GM21367 (cell line): ENCODE data around the gene ZNF43.
A peak's percentile ranks its signal among the peaks of the same experiment; 100 is the strongest.
"Not testable (repeated sequence)": the region's sequence is repeated elsewhere in the genome, so short reads cannot be mapped to it uniquely, and the experiment has no call there.

Experiments
- ATAC-seq: cut with Tn5 transposase; IDR thresholded peaks from one replicate; pipeline ENCODE4 v1.9.1; 2021; ENCODE audit not compliant: unreplicated experiment

Gene ZNF43

DNA sequence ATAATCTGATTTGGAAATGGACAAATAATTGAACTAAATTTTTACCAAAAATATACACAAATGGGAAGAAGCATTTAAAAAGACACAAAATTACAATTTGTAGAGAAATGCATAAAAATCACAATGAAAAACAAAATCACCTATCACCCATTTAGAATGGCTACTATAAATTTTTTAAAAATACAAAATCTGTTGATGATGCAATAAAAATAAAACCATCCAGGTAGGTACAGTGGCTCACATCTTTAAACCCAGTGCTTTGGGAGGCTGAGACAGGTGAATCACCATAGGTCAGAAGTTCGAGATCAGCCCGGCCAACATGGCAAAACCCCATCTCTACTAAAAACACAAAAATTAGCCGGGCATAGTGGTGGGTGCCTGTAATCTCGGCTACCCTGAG, 23.5 kb downstream of the ZNF43 start:
- ATAC-seq = no peak

GRCh38 chr19:21808400-21809000, 27.5 kb downstream of the ZNF43 start:
- not testable (repeated sequence) for ATAC-seq

- ATAC-seq = no peak
Observed at GRCh38 chr19:21789466-21790085, 46.4 kb downstream of the ZNF43 start.

DNA sequence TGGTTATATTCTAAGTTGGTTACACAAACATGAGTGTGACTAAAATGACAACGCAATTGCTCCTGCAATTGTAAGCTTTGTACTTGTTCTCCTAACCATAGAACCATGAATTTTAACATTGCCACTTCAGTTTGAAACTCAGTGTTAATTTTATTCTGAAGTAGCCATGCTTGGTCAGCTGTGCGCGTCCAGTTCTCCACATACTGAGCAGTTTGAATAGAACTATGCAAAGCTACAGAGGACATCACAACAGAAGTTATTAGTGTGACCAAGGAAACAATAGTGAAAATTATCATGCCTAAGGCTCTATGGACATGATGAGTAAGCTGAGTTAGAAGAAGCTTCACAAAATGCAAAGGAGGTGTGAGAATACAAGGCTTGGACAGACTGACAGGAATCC, 49.0 kb downstream of the ZNF43 start:
- ATAC-seq = no peak

GRCh38 chr19:21775792-21776191, 60.2 kb downstream of the ZNF43 start:
- ATAC-seq = not testable (repeated sequence)

DNA sequence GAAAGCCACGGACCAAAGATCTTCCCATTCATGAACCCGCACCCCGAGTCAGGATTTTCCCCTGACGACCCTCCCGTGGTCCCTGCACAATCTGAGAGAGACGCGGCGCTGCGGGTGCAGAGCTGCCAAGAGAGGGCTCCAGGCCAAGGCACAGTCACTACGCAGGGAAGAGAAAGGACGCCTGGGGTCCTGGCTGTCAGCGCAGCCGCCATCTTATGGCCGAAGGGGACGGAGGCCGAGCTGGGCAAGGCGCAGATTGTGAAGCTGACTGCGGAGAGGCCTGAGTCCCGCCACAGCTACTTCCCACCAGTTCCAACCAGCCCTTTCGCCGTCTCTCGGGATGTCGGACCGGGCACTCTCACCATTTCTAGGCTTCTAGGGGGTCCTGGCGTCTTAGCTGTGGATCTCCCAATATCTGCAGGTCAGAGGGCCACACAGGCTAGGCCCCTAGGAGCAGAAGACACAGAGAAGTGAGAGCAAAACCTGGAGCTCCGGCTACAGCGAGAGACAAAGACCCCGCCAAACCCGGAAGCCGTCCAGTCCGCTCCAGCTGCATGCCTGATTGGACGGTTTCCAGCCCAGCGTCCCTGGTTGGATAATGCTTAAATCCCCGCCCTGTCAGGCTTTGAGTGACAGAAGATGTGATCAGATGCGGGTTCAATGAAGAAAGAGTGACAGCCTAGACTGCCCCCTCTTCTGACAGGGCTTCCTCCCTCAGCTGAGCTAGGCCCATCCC, 68.7 kb downstream of the ZNF43 start, which contains the start of gene ZNF100:
Gene ZNF100 (minus strand): TSS at position 515 of the 736 bp plus-strand sequence. CDS start 150 bp downstream, at position 365.
- peak; percentile 81 for ATAC-seq

DNA sequence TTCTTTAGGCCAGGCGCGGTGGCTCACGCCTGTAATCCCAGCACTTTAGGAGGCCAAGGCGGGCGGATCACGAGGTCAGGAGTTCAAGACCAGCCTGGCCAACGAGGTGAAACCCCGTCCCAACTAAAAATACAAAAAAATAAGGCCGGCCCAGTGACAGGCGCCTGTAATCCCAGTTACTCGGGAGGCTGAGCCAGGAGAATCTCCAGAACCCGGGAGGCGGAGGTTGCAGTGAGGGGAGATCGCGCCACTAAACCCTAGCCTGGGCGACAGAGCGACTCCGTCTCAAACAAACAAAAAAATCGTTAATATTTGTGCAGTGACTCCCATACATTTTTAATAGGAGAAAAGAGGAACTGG, 69.3 kb downstream of the ZNF43 start:
- not testable (repeated sequence) for ATAC-seq

DNA sequence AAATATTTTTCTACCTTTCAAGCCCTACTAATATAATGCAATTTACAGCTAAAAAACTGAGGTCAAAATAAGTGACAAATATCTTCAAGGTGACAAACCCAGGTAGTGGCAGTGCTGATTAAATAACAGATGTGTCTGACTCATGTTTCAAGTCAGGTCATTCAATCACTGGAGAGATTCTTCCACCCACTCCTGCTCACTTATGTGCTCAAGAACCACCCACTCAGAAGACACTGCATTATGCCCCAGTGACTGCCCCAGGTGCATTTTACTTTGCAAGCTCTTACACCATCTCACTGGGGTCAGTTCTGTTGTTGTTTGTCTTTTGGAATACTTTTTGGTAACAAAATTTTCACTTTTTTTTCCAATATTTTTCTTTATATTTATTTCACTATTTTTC, 70.8 kb downstream of the ZNF43 start:
- ATAC-seq = no peak

DNA sequence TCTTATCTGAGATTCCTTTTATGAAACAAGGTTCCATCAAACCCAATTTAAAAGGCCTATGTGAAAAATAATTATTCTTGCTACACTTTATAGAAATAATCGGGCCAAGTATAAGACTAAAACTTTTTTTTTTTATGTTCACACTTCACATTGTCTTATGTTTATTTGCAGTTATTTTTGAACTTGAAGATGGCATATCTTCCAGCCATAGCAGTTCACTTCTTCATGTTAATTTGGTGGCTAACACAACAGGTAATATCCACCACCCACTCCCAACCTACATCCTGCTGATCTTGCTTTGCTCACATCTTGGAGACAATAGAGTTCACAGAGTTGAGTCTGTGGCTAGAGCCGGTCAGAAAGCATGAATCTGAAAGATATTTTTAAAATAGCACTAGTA, 74.4 kb downstream of the ZNF43 start:
- ATAC-seq = not testable (repeated sequence)

DNA sequence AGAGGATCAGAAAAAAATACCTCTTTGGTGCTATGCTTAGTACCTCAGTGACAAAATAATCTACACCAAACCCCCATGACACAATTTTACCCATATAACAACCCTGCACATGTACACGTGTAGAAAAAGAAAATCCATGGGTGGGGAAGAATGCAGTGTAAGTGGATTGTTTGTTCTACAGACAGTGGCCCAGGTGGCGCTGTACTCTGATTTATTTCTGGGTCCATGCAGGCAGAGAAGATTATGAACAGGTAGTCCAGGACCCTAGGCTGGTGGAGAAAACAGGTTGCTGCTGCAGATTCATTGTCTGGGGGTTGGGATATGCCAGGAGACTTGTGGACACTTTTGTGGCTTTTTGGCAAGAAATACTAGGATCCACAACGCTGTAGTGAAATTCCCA, 77.7 kb downstream of the ZNF43 start:
- ATAC-seq = no peak

GRCh38 chr19:21755555-21755954, 80.4 kb downstream of the ZNF43 start:
- ATAC-seq = not testable (repeated sequence)
